Keratinocyte (primary cell): Measurements from ENCODE around the gene SCYGR3.

Experiments used
- EZH2 ChIP-seq: IDR thresholded peaks from one replicate; pipeline ENCODE4 v1.6.1; 2012; ENCODE audit warnings: inconsistent platforms, mild to moderate bottlenecking, low read length, moderate library complexity
- TF ChIP-seq, protein P1 (sequence below), 3 experiments: IDR thresholded peaks in 1 of 3; conservative IDR thresholded peaks in 1 of 3; optimal IDR thresholded peaks in 1 of 3; 2 replicates in 2 of 3; 3 replicates in 1 of 3; pipeline versions ENCODE3 to v1.5.1; 2011; ENCODE audit warnings: low read length in 3 of 3, mild to moderate bottlenecking in 3 of 3, moderate library complexity in 2 of 3, control low read depth in 1 of 3, inconsistent platforms in 1 of 3; ENCODE audit not compliant: insufficient read depth in 2 of 3; ENCODE audit errors: extremely low read depth in 1 of 3

DNA sequence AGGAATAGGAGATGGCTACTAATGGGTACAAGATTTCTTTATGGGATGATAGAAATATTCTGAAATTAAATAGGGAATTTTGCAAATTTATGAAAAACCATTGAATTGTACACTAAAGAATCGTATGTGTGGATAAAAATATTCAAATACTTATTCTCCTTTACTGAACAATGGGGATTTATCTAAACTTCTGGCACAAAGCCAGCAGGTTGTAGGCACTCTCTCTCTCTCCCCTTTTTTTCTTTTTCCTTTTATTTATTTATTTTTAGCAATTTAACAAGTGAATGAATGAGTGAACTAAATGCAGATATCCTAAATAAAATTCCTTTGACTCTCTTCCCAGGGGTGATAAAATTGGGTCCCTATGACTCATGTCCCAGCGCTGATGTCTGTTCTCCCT is 37.8 kb downstream of the SCYGR3 start:
- TF ChIP-seq, protein P1, sequence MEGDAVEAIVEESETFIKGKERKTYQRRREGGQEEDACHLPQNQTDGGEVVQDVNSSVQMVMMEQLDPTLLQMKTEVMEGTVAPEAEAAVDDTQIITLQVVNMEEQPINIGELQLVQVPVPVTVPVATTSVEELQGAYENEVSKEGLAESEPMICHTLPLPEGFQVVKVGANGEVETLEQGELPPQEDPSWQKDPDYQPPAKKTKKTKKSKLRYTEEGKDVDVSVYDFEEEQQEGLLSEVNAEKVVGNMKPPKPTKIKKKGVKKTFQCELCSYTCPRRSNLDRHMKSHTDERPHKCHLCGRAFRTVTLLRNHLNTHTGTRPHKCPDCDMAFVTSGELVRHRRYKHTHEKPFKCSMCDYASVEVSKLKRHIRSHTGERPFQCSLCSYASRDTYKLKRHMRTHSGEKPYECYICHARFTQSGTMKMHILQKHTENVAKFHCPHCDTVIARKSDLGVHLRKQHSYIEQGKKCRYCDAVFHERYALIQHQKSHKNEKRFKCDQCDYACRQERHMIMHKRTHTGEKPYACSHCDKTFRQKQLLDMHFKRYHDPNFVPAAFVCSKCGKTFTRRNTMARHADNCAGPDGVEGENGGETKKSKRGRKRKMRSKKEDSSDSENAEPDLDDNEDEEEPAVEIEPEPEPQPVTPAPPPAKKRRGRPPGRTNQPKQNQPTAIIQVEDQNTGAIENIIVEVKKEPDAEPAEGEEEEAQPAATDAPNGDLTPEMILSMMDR (optimal IDR thresholded peaks at IDR 0.05 in 1 of 3, IDR thresholded peaks at IDR 0.05 in 1 of 3, conservative IDR thresholded peaks at IDR 0.05 in 1 of 3; ENCODE audit: extremely low read depth in 1 of 3, insufficient read depth in 2 of 3, low read length in 3 of 3) = no peak
- TF ChIP-seq EZH2 = no peak
